SIG-M5 (cell line): ENCODE data around the gene MAP2.

ENCODE experiments used
- DNase-seq: peaks from one replicate; lab custom pipeline; 2025; lab: John Stamatoyannopoulos, UW

The MAP2 gene

GRCh38 chr2:209529579-209529978, 105.7 kb downstream of the MAP2 start:
- DNase-seq = no peak

- no peak for DNase-seq
These were observed 108.5 kb downstream of the MAP2 start for GRCh38 chr2:209532321-209532720.

GRCh38 chr2:209533391-209533790, 109.5 kb downstream of the MAP2 start:
- DNase-seq = no peak

- DNase-seq = no peak
These were observed 110.4 kb downstream of the MAP2 start for GRCh38 chr2:209534228-209534627.

GRCh38 chr2:209536363-209536762, 112.5 kb downstream of the MAP2 start:
- no peak for DNase-seq

GRCh38 chr2:209547726-209548125, 123.9 kb downstream of the MAP2 start:
- DNase-seq = no peak

- DNase-seq = peak; percentile 16
These were observed 125.7 kb downstream of the MAP2 start for GRCh38 chr2:209549589-209549988.

- no peak for DNase-seq
These were observed 130.1 kb downstream of the MAP2 start for GRCh38 chr2:209553913-209554312.

- DNase-seq = no peak
These were observed 132.6 kb downstream of the MAP2 start for GRCh38 chr2:209556354-209556961.

- DNase-seq = no peak
These were observed 137.1 kb downstream of the MAP2 start for GRCh38 chr2:209560911-209561310.

GRCh38 chr2:209563453-209563852, 139.6 kb downstream of the MAP2 start:
- no peak for DNase-seq

GRCh38 chr2:209564816-209565215, 141.0 kb downstream of the MAP2 start:
- DNase-seq = no peak

GRCh38 chr2:209565896-209566582, 142.2 kb downstream of the MAP2 start:
- DNase-seq = no peak

GRCh38 chr2:209570194-209570593, 146.3 kb downstream of the MAP2 start:
- no peak for DNase-seq

- DNase-seq = no peak
These were observed 150.7 kb downstream of the MAP2 start for GRCh38 chr2:209574515-209574914.

GRCh38 chr2:209577376-209578357, 153.8 kb downstream of the MAP2 start:
- DNase-seq = no peak

- DNase-seq = no peak
These were observed 154.7 kb downstream of the MAP2 start for GRCh38 chr2:209578394-209579001.

GRCh38 chr2:209579230-209579749, 155.4 kb downstream of the MAP2 start:
- no peak for DNase-seq

GRCh38 chr2:209581040-209581439, 157.2 kb downstream of the MAP2 start:
- DNase-seq = no peak

- no peak for DNase-seq
These were observed 158.4 kb downstream of the MAP2 start for GRCh38 chr2:209582281-209582680.

GRCh38 chr2:209584472-209584871, 160.6 kb downstream of the MAP2 start:
- no peak for DNase-seq

- no peak for DNase-seq
These were observed 161.1 kb downstream of the MAP2 start for GRCh38 chr2:209584915-209585314.
